Tibial nerve (tissue), 4 donors: ENCODE data around the gene WDPCP.

Experiments used
- CTCF ChIP-seq, 5 experiments: fragments of 200-600 bp in 3 of 5; fragments of 450-650 bp in 2 of 5; sonication (generic) in 3 of 5; IDR thresholded peaks; one replicate each; pipeline ENCODE4 v1.5.1; 2016 to 2019; ENCODE audit warnings: antibody characterized with exemption in 5 of 5, mild to moderate bottlenecking in 3 of 5, moderate library complexity in 2 of 5
- EP300 ChIP-seq, 2 donors: sonication (generic); formaldehyde crosslinking; IDR thresholded peaks; one replicate each; pipeline ENCODE4 v1.6.1; 2017; ENCODE audit warnings: antibody characterized with exemption in 2 of 2, mild to moderate bottlenecking in 1 of 2
- POLR2A ChIP-seq, 2 donors: fragments of 450-650 bp; IDR thresholded peaks; one replicate each; pipeline ENCODE4 v1.6.1; 2017; ENCODE audit warnings: antibody characterized with exemption in 2 of 2, mild to moderate bottlenecking in 2 of 2, moderate library complexity in 2 of 2

DNA sequence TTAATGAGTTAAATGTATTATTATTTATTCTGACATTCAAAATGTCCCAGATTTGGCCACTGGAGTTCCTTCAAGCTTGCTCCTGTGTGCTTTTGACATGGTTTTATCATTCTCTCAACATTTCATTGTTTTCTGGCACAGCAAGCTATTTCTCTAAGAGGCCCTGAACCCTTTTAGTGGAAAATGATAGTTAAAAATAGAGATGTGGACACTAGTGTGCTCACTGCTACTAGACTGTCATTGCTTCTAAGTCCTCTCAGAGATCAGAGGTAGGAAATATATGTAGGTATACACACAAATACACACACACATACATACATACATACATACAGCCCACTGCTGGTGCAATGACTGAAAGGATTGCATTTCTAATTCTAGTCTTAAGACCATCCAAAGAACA, 25.5 kb downstream of the WDPCP start:
- TF ChIP-seq CTCF (IDR thresholded peaks at IDR 0.05) (no peak), POLR2A (IDR thresholded peaks at IDR 0.05) (no peak), EP300 (IDR thresholded peaks at IDR 0.05) (no peak)
